Effector CD8-positive, alpha-beta T cell (primary cell): Measurements from ENCODE around the gene SEC24A.
A peak's percentile ranks its signal among the peaks of the same experiment; 100 is the strongest.
"Not testable (repeated sequence)": the region's sequence is repeated elsewhere in the genome, so short reads cannot be mapped to it uniquely, and the experiment has no call there.

ENCODE experiments used
- DNase-seq: peaks from one replicate; lab custom pipeline; 2025; lab: John Stamatoyannopoulos, UW

The SEC24A gene

DNA sequence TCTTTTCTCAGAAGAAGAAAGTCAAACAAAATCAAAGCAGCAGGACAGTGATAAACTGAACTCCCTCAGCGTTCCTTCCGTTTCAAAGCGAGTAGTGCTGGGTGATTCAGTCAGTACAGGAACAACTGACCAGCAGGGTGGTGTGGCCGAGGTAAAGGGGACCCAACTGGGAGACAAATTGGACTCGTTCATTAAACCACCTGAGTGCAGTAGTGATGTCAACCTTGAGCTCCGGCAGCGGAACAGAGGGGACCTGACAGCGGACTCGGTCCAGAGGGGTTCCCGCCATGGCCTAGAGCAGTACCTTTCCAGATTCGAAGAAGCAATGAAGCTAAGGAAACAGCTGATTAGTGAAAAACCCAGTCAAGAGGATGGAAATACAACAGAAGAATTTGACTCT lies 92.5 kb downstream of the SEC24A start:
- DNase-seq = no peak

DNA sequence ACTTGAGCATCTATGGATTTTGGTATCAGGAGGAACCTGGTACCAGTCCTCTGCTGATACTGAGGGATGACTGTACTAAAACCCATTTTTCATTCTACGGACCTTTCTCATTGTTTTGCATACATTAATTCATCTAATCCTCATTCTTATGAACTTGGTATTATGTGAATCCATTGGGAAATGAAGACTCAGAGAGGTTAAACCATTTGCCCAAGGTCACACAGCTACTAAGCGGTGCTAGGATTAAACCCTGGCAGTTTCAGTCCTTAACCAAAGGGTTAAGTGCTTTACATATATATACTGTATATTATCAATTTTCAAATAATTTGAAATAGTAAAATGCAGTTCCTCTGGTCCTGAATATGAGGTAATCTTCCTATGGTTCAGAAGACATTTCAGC lies 93.5 kb downstream of the SEC24A start:
- DNase-seq = no peak

DNA sequence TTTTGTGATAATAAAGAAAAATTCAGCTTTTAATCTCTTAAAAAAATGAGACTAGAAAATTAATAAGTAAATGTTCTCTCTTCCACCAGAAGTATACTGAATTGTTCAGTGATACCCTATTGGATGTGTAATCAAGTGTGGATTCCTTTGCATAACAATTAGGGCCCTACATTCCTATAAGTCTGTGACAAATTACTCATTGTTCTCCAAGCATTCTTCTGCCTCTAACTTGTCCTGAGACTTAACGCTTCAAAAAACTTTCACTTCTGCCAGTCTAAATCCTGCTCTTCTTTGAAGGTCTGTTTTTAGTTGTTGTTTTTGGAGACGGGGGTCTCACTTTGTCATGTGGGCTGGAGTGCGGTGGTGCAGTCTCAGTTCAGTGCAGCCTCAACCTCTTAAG lies 100.8 kb downstream of the SEC24A start:
- DNase-seq = no peak

DNA sequence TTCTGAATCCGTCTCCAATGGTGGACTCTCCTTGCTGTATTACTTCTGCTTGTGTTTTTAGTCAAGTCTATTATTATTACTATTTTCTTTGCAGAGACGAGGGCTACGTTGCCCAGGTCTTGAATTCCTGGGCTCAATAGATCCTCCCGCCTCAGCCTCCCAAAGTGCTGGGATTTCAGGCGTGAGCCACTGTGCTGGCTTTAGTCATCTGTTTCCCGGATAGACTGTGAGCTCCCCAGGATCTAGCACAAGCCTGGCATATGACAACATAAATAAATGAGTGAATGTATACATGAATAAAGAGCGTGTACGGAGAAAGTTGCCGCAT lies 109.6 kb downstream of the SEC24A start:
- DNase-seq = no peak

DNA sequence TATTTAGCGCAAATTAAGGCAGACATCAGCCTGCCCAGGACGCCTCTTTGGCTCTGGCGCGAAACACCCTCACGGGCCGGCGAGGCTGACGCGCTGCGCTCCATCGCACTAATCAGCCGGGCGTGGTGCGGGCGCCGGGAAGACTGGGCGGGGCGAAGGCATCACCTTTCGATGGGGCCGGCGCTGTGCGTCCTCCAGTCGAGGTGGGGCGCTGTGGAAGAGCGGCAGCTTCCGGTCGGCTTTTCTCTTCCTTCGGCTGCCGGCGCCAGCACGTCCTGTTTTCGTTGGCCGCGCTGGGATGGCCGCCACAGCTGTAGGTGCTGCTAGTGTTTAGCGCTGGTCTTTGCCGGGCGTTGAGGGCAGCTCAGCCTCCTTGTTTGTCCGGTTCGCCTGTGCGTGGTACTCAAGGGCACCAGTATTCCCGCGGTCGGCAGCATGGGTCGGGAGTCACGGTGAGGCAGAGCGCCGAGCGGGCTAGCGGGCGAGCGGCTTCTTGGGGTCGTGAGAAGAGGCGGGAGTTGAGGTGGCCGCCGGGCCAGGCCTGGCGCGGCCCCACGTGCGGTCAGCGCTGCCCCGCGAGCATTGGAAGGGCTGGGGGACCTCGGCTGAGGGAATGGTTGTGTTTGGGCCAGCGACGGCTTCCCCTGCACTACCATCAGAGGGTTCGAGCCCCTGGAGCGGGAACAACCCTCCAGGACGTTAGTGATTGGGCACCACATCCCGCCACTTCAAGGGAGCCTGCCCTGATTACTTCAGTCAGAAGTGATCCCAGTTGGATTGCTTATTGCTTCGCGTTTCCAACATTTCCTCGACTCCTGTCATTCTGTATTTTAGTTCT lies 110.1 kb downstream of the SEC24A start, which contains the start of gene DDX46:
DDX46 (plus strand) TSS at position 276 of the 838 bp plus-strand sequence; CDS start at position 436, 160 bp downstream.
- peak; percentile 88 for DNase-seq

DNA sequence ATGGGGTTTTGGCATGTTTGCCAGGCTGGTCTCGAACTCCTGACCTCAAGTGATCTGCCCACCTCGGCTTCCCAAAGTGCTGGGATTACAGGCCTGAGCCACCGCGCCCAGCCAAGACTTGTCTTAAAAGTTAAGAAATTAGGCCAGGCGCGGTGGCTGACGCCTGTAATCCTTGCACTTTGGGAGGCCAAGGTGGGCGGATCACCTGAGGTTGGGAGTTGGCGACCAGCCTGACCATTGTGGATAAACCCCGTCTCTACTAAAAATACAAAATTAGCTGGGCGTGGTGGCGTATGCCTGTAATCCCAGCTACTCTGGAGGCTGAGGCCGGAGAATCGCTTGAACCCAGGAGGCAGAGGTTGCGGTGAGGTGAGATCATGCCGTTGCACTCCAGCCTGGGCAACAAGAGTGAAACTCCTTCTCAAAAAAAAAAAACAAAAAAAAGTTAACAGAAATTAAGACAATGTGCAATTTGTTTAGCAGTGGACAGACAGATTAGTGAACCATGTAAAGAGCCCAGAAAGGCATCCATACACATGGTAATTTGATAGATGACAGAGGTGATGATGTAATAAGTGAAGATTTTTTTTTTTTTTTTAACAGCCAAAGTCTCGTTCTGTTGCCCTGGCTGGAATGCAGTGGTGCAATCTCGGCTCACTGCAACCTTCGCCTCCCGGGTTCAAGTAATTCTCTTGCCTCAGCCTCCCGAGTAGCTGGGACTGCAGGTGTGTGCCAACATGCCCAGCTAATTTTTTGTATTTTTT lies 119.1 kb downstream of the SEC24A start:
- not testable (repeated sequence) for DNase-seq

DNA sequence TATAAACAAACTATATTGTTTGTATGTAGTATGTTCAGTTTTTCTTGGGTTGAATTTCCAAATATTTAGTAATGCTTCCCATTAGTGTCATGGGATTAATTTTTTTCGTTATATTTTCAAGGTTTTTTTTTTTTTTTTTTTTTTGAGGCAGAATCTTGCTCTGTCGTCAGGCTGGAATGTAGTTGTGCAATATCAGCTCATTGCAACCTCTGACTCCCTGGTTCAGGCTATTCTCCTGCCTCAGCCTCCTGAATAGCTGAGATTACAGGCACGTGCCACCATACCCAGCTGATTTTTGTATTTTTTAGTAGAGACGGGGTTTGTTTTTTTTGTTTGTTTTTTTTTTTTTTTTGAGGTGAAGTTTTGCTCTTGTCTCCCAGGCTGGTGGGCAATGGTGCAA lies 120.6 kb downstream of the SEC24A start:
- DNase-seq = no peak

DNA sequence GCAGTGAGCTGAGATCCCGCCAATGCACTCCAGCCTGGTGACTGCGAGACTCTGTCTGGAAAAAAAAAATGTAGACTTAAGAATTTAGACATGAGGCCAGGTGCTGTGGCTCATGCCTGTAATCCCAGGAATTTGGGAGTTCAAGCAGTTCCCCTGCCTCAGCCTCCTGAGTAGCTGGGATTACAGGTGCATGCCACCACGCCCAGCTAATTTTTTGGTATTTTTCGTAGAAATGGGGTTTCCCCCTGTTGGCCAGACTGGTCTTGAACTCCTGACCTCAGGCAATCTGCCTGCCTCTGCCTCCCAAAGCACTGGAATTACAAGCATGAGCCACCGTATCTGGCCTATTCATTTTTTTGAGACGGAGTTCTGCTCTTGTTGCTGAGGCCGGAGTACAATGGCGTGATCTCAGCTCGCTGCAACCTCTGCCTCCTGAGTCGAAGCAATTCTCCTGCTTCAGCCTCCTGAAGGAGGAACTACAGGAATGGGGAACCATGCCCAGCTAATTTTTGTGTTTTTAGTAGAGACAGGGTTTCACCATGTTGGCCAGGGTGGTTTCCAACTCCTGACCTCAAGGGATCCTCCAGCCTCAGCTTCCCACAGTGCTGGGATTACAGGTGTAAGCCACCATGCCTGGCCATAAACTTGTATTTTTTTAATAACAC lies 124.0 kb downstream of the SEC24A start:
- DNase-seq = no peak

DNA sequence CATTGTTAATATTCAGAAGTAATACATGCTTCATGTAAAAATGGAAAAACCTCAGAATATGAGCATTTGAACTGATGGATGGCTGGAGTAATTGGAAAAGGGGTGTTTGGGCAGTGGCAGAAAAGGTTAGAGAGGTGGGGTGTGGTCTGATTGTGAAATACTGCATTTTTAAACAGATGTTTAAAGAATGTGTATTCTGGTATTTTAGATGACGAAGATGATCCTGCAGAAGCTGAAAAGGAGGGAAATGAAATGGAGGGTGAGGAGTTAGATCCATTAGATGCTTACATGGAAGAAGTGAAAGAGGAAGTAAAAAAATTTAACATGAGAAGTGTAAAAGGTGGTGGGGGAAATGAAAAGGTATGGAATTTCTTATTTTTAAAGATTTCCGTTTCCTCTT lies 128.8 kb downstream of the SEC24A start:
- no peak for DNase-seq
